Large intestine (tissue), 3 donors: ENCODE data around the gene RHBDL3. TPM values are rescaled to one million over a fixed set of nuclear protein-coding genes. Genes with fewer than 3 reads are reported as not detected.

ENCODE experiments used
- DNase-seq, 2 donors: peaks; one replicate each; pipeline versions ENCODE4 v3.0.0 to v3.0.0-alpha.2; 2013
- H3K27ac ChIP-seq: one replicate; pipeline ENCODE4 v1.5.1; 2013; ENCODE audit warnings: low read length
- H3K27me3 ChIP-seq: 2 replicates; pipeline ENCODE4 v1.6.1; 2013; ENCODE audit warnings: low read length; ENCODE audit not compliant: control insufficient read depth, insufficient read depth
- H3K36me3 ChIP-seq: 2 replicates; pipeline ENCODE4 v1.6.1; 2013; ENCODE audit warnings: low read length; ENCODE audit not compliant: control insufficient read depth, insufficient read depth
- H3K4me1 ChIP-seq: one replicate; pipeline ENCODE4 v1.6.1; 2013; ENCODE audit warnings: low read length; ENCODE audit not compliant: control insufficient read depth, insufficient read depth
- H3K4me3 ChIP-seq: one replicate; pipeline ENCODE4 v1.5.1; 2013; ENCODE audit warnings: low read length
- H3K9me3 ChIP-seq: one replicate; pipeline ENCODE4 v1.6.1; 2013; ENCODE audit warnings: mild to moderate bottlenecking, low read depth, low read length, moderate library complexity; ENCODE audit not compliant: control insufficient read depth
- WGBS: methylation state at CpG from one replicate; pipeline ENCODE4 v1.1.5; 2013; ENCODE audit warnings: low lambda C conversion rate; ENCODE audit not compliant: insufficient coverage; 5-methylcytosine and 5-hydroxymethylcytosine counted together
- polyA plus RNA-seq: library from polyadenylated mRNA; unstranded; fragments of 120-200 nt; gene quantifications from one replicate; pipeline ENCODE4 v1.2.1, GENCODE V29; 2013

RHBDL3 gene
- polyA plus RNA-seq, 1 donor: 0.88 TPM

GRCh38 chr17:32277284-32277683, 11.7 kb downstream of the RHBDL3 start:
- WGBS: no CpG with 5 or more reads among the region's 6 CpGs
- no peak for DNase-seq

GRCh38 chr17:32278815-32279214, 13.2 kb downstream of the RHBDL3 start:
- Histone ChIP-seq H3K4me1 (no peaks in the 10 kb centered on the region), H3K36me3 (no peaks in the 10 kb centered on the region), H3K4me3 (no peak overlapping the region), H3K9me3 (no peaks in the 10 kb centered on the region), H3K27me3 (peaks cover 42% of the 10 kb centered on the region), H3K27ac (no peak overlapping the region)
- no peak for DNase-seq
- WGBS: no CpG with 5 or more reads among the region's 2 CpGs

More at GRCh38 chr17:32277284-32277683, 11.7 kb downstream of the RHBDL3 start:
- no peak overlapping the region for H3K27ac ChIP-seq
- peaks cover 52% of the 10 kb centered on the region for H3K27me3 ChIP-seq
- H3K4me1 ChIP-seq: no peaks in the 10 kb centered on the region
- no peak overlapping the region for H3K4me3 ChIP-seq
- no peaks in the 10 kb centered on the region for H3K9me3 ChIP-seq
- H3K36me3 ChIP-seq: no peaks in the 10 kb centered on the region

GRCh38 chr17:32279891-32280716, 14.5 kb downstream of the RHBDL3 start:
- Histone ChIP-seq H3K36me3 (no peaks in the 10 kb centered on the region), H3K4me3 (no peak overlapping the region), H3K9me3 (no peaks in the 10 kb centered on the region), H3K4me1 (no peaks in the 10 kb centered on the region), H3K27me3 (peaks cover 36% of the 10 kb centered on the region), H3K27ac (no peak overlapping the region)
- DNase-seq: no peak
- no CpG with 5 or more reads among the region's 21 CpGs for WGBS

- H3K4me3 ChIP-seq: no peak overlapping the region
These were observed 15.4 kb downstream of the RHBDL3 start for GRCh38 chr17:32281011-32281451.

GRCh38 chr17:32283745-32284201, 18.1 kb downstream of the RHBDL3 start:
- no peak overlapping the region for H3K4me3 ChIP-seq
- H3K9me3 ChIP-seq: no peaks in the 10 kb centered on the region
- 20% methylated on average over 2 of the region's 20 CpGs for WGBS
- no peak for DNase-seq
- no peaks in the 10 kb centered on the region for H3K4me1 ChIP-seq
- no peak overlapping the region for H3K27ac ChIP-seq
- H3K36me3 ChIP-seq: no peaks in the 10 kb centered on the region
- H3K27me3 ChIP-seq: peaks cover 30% of the 10 kb centered on the region

More at GRCh38 chr17:32281011-32281451, 15.4 kb downstream of the RHBDL3 start:
- no CpG with 5 or more reads among the region's 9 CpGs for WGBS
- no peak for DNase-seq
- H3K36me3 ChIP-seq: no peaks in the 10 kb centered on the region
- H3K27ac ChIP-seq: no peak overlapping the region
- no peaks in the 10 kb centered on the region for H3K4me1 ChIP-seq
- no peaks in the 10 kb centered on the region for H3K9me3 ChIP-seq
- peaks cover 30% of the 10 kb centered on the region for H3K27me3 ChIP-seq

GRCh38 chr17:32285306-32285705, 19.7 kb downstream of the RHBDL3 start:
- WGBS: no CpG with 5 or more reads among the region's 8 CpGs
- no peaks in the 10 kb centered on the region for H3K9me3 ChIP-seq
- peaks cover 17% of the 10 kb centered on the region for H3K27me3 ChIP-seq
- no peaks in the 10 kb centered on the region for H3K4me1 ChIP-seq
- DNase-seq: no peak
- H3K36me3 ChIP-seq: no peaks in the 10 kb centered on the region
- no peak overlapping the region for H3K4me3 ChIP-seq
- H3K27ac ChIP-seq: no peak overlapping the region

- DNase-seq: no peak
- peaks cover 12% of the 10 kb centered on the region for H3K27me3 ChIP-seq
- H3K27ac ChIP-seq: no peak overlapping the region
- no peak overlapping the region for H3K4me3 ChIP-seq
- H3K36me3 ChIP-seq: no peaks in the 10 kb centered on the region
- H3K4me1 ChIP-seq: no peaks in the 10 kb centered on the region
- WGBS: no CpG with 5 or more reads among the region's 9 CpGs
- no peaks in the 10 kb centered on the region for H3K9me3 ChIP-seq
These were observed 20.3 kb downstream of the RHBDL3 start for GRCh38 chr17:32285746-32286517.

GRCh38 chr17:32286518-32286900, 20.9 kb downstream of the RHBDL3 start:
- no CpG with 5 or more reads among the region's 5 CpGs for WGBS

GRCh38 chr17:32287804-32288511, 22.3 kb downstream of the RHBDL3 start:
- Histone ChIP-seq H3K4me3 (no peak overlapping the region), H3K9me3 (no peaks in the 10 kb centered on the region), H3K4me1 (no peaks in the 10 kb centered on the region), H3K27ac (no peak overlapping the region), H3K36me3 (no peaks in the 10 kb centered on the region), H3K27me3 (peaks cover 9% of the 10 kb centered on the region)
- WGBS: no CpG with 5 or more reads among the region's 10 CpGs
- no peak for DNase-seq

More at GRCh38 chr17:32286518-32286900, 20.9 kb downstream of the RHBDL3 start:
- H3K27me3 ChIP-seq: peaks cover 11% of the 10 kb centered on the region
- no peak for DNase-seq
- no peak overlapping the region for H3K4me3 ChIP-seq
- H3K27ac ChIP-seq: no peak overlapping the region
- no peaks in the 10 kb centered on the region for H3K36me3 ChIP-seq
- H3K9me3 ChIP-seq: no peaks in the 10 kb centered on the region
- H3K4me1 ChIP-seq: no peaks in the 10 kb centered on the region

- H3K4me3 ChIP-seq: no peak overlapping the region
- no peak for DNase-seq
- no peaks in the 10 kb centered on the region for H3K36me3 ChIP-seq
- no peak overlapping the region for H3K27ac ChIP-seq
- H3K4me1 ChIP-seq: no peaks in the 10 kb centered on the region
- no CpG with 5 or more reads among the region's 11 CpGs for WGBS
- peaks cover 8% of the 10 kb centered on the region for H3K27me3 ChIP-seq
- no peaks in the 10 kb centered on the region for H3K9me3 ChIP-seq
These were observed 23.0 kb downstream of the RHBDL3 start for GRCh38 chr17:32288615-32289014.
